Raji (cell line): ENCODE measurements around the gene ATP8B1.

Experiments used
- POLR2A ChIP-seq: IDR thresholded peaks from 2 replicates; pipeline ENCODE4 v1.6.1; 2011; ENCODE audit warnings: low read depth, low read length, control low read depth; ENCODE audit not compliant: insufficient read depth

The ATP8B1 gene

GRCh38 chr18:57733861-57734260, 69.3 kb downstream of the ATP8B1 start:
- no peak for TF ChIP-seq POLR2A

- no peak for TF ChIP-seq POLR2A
These were observed 73.0 kb downstream of the ATP8B1 start for GRCh38 chr18:57730146-57730545.

- TF ChIP-seq POLR2A, result no peak
These were observed 74.1 kb downstream of the ATP8B1 start for GRCh38 chr18:57728941-57729511.

DNA sequence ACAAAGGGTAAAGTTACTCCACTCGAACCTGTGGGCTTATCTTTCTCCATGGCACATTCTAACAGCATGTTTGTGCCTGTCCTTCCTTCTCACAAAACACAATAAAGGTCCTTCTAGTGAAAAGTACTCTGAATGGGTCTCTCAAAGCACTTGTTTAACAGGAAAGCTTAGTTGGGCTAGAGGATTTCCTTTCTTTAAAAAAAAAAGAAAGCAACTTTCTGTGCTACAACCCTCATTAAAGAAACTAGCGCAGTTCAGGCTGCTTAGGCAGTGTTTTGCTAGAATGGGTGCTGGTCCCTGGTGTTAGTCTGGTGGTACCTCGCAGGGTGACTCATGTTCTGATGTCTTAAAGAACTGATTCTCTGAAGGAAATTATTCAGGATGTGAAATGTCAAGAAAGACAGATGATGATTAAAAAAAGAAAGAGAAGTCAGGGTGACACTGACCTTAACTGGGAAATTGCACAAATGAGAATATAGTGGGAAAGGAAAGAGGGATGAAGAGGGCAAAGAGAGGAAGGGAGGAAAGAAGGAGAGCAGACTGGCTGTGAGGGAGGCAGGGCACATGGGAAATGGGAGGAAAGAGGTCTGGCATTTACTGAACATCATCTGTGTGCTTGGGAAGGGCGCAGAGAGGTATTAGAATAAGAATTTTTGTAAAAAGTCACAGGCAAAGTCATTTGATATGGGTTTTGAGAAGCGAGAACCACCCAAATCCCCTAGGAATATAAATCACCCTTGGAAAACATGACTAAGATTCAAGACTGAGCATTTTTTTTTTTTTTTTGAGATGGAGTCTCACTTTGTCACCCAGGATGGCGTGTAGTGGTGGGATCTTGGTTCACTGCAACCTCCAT, 74.9 kb downstream of the ATP8B1 start:
- no peak for TF ChIP-seq POLR2A

GRCh38 chr18:57716549-57716948, 86.6 kb downstream of the ATP8B1 start:
- no peak for TF ChIP-seq POLR2A

- no peak for TF ChIP-seq POLR2A
These were observed 87.4 kb downstream of the ATP8B1 start for GRCh38 chr18:57715671-57716070.

GRCh38 chr18:57715073-57715472, 88.0 kb downstream of the ATP8B1 start:
- no peak for TF ChIP-seq POLR2A

- TF ChIP-seq POLR2A, result no peak
These were observed 92.9 kb downstream of the ATP8B1 start for GRCh38 chr18:57710226-57710625.

DNA sequence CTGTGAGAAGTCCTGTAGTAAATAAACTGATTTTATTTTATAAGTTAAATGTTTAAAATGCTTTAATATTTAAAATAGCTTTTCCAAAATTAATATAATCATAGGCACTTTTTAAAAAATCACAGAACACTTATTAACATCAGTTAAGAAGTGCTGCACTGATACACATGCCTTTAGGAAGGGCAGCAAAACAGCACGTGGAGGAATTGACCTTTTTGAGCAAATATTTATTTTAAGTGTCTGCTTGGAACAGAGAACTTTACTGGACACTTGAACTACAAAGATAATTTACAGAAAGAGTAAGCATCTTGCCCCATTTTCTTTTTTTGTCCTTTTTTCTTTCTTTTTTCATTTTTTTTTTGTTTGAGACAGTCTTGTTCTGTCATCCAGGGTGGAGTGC, 93.8 kb downstream of the ATP8B1 start:
- TF ChIP-seq POLR2A, result no peak

- TF ChIP-seq POLR2A, result no peak
These were observed 94.8 kb downstream of the ATP8B1 start for GRCh38 chr18:57708288-57708687.

DNA sequence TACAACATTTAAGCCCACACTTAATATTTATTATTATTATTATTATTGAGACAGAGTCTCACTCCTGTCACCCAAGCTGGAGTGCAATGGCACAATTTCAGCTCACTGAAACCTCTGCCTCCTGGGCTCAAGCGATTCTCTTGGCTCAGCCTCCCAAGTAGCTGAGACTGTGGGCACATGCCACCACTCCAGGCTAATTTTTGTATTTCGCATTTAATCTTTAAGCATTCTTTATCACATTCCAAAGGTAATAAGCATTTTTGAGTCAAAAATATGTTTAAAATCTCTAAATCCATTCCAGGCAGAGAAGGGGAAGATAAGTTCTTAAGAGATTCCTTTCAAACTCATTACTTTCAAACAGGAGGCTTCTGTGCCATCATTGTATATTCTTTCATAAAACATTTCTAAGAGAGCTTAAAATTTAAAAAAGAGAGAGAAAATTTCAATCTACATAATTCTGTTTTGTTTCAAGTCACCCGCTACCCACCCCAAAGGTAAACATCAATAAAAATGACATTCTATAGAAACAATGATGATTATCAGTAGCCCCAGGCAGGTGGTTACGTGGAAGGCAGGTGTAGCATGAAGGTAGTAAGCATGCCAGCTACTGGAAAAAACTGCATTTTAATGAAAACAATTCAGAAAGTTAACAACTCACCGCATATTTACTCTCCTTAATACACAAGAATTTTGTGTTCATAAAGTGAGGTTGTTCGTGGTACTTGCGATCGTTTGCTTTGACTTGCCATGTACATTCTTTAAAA, 97.1 kb downstream of the ATP8B1 start:
- TF ChIP-seq POLR2A, result no peak

DNA sequence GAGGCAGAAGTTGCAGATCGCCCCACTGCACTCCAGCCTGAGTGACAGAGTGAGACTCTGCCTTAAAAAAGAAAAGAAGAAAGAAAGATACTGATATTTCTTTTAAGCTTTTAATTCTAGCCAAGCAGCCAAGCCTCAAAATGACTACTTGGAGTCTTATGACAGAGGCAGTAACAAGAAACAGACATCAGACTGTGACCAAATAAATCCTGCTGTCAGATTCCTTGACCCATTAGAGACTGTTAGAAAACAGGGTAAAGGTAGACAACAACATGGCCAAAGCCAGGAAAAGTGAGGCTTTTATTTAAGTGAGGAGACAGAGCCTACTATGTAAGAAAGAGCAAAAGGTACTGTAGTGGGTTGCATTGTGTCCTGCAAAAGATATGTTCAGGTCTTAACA, 98.1 kb downstream of the ATP8B1 start:
- TF ChIP-seq POLR2A, result no peak

DNA sequence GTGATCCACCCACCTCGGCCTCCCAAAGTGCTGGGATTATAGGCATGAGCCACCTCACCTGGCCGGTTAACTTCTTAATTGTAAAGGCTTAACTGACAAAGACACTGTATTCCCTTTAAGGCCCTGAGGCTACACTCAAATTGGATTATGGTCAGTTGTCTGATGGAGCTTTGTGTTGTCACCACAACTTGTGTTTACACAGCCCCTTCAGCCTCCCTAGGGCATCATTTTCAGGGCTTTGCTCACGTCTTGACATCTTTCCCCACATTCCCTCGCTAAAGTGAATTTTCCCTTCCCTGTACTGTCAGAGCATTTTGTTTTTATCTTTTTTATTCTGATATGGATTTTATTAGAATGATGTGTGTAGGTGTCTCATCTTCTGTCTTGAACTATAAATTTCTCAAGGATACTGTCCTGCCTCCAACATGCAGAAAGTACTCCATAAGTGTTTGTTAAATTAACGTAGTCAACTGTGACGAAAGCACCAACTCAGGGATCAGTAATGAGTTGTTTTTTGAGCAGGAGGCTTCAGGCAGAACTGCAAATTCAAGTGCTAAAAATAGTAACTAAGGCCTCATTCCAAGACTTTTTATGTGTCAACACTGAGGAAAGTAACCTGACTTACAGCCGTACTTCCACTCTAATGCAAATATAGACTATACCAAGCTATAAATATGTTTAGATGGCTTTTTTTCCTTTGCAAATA, 104.4 kb downstream of the ATP8B1 start:
- no peak for TF ChIP-seq POLR2A

DNA sequence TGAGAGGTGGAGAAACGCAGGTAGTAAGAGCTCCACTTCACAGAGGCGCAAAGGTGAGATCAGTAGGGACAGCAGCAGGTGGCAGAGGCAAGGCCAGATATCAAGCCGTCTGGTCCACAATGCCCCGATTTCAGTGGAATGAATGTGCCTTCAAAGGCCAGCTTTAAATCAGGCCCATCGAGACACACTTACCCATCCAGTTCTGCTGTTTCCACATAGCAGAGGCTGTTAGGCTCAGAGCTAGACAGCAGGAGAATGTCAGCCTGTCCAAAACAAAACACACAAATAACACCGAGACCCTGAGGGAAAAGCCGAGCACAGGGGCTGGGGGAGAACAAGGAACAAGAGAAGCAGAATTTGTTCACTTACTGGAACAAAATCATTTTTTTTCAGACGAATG, 105.7 kb downstream of the ATP8B1 start:
- TF ChIP-seq POLR2A, result no peak

DNA sequence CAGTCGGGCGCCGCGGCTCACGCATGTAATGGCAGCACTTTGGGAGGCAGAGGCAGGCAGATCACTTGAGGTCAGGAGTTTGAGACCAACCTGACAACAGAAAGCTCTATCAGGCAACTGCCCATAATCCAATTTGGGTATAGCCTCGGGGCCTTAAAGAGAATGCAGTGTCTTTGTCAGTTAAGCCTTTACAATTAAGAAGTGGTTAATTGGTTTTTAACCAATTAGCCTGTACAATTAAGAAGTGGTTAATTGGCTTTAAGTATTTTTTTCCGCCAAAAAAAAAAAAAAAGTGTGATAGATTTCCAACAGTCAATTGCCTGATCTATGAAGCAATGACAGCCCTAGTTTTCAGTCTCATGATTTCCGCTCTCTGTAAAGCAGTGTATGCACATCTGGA, 106.8 kb downstream of the ATP8B1 start:
- TF ChIP-seq POLR2A, result no peak
